Erythroblast (primary cell): Measurements from ENCODE around the gene FAU.
"Not testable (repeated sequence)": the region's sequence is repeated elsewhere in the genome, so short reads cannot be mapped to it uniquely, and the experiment has no call there.

Source experiments
- DNase-seq, 2 experiments: peaks; one replicate each; lab custom pipeline; 2025; lab: John Stamatoyannopoulos, UW
- GATA1 ChIP-seq: IDR thresholded peaks from 2 replicates; pipeline ENCODE4 v1.6.1; 2011; ENCODE audit warnings: low read depth, mild to moderate bottlenecking, control low read depth, low read length, moderate library complexity
- POLR2A ChIP-seq: IDR thresholded peaks from 2 replicates; pipeline ENCODE4 v1.6.1; 2011; ENCODE audit warnings: mild to moderate bottlenecking, low read length

FAU gene

DNA sequence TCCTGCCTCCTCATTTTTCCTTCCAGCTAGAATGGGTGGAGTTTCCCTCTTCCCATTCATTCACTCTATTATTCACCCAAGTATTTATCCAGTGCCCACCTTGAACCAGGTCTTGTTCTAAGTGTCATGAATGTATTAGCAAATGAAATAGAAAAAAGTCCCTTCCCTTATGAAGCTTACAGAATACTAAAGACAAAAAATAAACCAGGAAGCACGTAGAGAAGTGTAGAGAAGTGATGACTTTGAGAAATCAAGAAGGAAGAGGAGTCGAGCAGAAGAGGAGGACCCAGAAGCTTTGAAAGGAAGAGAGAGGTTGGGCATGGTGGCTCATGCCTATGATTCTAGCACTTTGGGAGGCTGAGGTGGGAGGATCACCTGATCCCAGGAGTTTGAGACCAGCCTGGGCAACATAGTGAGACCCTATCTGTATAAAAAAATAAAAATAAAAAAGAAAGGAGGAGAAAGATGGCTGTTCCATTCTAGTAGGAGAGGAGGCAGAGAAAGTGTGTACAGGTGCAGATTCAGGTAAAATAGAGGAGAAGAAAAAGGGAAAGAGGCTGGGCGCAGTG, 29.5 kb upstream of the FAU start:
- TF ChIP-seq GATA1 (no peak), POLR2A (no peak)
- no peak for DNase-seq

DNA sequence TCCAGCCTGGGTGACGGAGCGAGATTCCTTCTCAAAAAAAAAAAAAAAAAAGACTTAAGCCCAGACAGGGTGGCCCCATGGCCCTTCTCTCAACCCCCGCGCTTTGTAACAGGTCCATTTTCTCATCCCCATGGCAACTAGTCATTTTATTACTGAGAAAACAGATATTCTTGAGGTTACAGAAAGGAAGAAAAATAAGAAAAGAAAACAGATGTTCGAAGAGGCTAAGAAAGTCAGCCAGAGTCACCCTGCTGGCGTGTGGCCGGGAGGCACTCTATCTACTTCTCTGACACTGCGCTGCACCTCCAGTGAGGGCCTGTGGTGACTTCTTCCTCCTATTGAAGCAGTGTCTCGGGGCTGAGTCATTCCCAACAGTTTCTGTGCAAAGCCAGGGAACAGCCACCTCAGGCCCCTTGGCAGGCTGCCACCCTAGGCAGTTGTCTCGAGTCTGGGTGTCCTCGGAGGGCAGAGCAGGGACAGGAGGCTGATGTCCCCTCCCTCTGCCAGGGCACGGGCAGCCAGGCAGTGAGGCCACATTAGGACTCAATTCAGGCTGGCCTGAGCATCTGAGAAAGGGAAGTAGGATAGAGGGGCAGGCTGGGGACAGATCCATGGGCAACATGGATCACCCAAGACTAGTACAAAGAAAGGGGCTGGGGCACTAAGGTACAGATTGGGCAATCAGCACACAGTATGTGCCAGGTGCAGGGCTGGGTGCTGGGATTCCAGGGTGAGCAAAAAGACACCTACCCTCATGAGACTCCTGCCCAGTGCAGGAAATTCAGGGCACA, 28.8 kb upstream of the FAU start:
- no peak for TF ChIP-seq GATA1
- TF ChIP-seq POLR2A: peak; percentile 80
- DNase-seq: peak; percentile 85 to 95

DNA sequence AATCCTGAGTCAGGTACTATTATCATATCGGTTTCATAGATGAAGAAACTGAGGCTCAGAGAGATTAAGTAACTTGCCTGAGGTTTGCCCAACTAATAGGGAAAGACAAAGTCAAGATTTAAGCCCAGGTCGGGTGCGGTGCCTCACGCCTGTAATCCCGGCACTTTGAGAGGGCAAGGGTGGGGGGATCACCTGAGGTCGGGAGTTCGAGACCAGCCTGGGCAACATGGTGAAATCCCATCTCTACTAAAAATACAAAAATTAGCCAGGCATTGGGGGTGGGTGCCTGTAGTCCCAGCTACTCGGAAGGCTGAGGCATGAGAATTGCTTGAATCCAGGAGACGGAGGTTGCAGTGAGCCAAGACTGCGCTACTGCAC, 28.2 kb upstream of the FAU start:
- not testable (repeated sequence) for DNase-seq

- no peak for DNase-seq
- TF ChIP-seq GATA1: no peak
- no peak for TF ChIP-seq POLR2A
Measured at GRCh38 chr11:65148657-65149056, 26.7 kb upstream of the FAU start.

DNA sequence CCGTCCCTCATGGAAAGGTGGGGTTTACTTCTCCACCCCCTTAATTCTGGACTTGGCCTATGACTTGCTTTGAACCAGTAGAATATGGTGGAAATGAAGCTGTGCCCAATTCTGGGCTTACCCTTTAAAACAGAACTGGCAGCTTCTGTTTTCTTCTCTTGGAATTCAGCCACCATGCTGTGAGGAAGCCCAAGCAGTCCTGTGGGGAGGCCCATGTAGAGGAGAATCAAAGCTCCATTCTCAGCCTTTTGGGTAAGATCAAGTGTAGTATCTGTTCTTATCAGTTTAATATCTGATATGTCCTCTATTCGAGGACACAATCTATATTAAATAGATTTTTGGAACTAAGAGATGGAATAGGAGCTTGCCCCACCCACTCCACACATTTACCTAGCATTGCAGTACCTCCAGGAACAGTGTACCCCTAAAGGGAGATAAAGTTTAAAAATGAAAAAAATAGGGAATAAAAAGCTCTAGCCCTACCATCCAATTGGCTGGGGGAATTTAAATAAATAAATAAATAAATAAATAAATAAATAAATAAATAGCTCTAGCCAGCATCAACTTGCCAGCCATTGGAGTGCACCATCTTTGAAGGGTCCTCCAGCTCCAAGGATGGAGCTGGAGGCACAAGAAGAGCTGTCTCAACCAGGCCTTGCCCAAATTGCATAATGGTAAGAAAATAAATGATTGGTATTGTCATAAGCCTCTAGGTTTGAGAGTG, 25.6 kb upstream of the FAU start:
- TF ChIP-seq POLR2A (no peak), GATA1 (no peak)
- DNase-seq: no peak

DNA sequence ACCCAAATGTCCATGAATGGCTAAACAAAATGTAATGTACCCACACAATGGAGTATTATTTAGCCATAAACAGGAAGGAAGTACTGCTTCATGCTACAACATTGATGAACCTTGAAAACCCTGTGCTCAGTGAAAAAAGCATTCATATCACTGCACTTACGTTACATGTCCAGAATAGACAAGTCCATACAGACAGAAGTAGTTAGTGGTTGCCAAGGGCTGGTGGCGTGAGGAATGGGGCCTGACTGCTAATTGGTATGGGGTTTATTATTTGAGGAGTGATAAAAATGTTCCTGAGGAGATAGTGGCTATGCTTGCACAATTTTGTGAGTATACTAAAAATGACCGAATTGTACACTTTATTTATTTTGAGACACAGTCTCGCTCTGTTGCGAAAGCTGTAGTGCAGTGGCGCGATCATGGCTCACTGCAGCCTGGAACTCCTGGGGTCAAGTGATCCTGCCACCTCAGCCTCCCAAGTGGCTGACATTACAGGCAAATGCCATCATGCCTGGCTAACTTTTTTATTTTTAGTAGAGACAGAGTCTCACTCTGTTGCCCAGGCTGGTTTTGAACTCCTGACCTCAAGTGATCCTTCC, 20.1 kb upstream of the FAU start:
- TF ChIP-seq POLR2A (no peak), GATA1 (no peak)
- no peak for DNase-seq

DNA sequence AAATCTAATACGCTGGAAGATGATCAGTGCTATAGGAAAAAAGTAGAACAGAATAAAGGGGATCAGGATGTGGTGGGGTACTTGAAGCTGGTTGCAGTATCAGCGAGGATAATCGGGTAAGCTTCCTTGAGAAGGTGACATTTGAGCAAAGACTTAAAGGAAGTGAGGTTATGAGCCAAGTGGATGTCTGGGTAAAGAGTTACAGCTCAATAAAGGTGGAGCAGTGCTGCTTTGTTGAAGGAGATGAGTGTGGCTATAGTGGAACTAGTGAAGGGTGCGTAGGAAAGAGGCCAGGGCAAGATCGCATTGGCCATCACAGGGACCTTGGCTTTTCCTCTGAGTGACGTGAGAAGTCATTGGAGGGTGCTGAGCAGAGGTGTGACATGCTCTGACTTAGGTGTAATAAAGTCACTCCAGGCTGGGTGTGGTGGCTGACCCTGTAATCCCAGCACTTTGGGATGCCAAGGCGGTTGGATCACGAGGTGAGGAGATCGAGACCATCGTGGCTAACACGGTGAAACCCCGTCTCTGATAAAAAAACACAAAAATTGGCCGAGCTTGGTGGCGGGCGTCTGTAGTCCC, 14.7 kb upstream of the FAU start:
- no peak for DNase-seq
- TF ChIP-seq POLR2A: no peak
- no peak for TF ChIP-seq GATA1

DNA sequence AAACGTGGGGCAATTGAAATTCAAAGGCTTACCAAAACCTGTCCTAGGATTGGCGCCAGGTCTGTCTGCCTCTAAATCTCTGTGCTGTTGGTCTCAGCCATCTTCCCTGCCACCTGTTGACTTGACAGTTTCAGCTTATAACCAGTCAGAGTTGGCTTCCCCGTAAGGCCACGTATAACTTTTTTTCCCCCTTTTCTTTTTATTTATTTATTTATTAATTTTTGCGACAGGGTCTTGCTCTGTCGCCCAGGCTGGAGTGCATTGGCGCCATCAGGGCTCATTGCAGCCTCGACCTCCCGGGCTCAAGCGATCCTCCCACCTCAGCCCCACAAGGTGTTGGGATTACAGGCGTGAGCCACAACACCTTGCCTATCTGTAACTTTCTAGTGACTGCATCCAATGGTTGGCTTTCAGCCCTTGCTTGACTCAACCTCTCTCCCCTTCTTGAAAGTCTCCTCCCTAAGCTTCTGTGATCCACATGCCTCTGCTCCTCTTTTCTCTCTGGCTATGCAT, 13.8 kb upstream of the FAU start:
- DNase-seq: no peak
- TF ChIP-seq GATA1: no peak
- no peak for TF ChIP-seq POLR2A

DNA sequence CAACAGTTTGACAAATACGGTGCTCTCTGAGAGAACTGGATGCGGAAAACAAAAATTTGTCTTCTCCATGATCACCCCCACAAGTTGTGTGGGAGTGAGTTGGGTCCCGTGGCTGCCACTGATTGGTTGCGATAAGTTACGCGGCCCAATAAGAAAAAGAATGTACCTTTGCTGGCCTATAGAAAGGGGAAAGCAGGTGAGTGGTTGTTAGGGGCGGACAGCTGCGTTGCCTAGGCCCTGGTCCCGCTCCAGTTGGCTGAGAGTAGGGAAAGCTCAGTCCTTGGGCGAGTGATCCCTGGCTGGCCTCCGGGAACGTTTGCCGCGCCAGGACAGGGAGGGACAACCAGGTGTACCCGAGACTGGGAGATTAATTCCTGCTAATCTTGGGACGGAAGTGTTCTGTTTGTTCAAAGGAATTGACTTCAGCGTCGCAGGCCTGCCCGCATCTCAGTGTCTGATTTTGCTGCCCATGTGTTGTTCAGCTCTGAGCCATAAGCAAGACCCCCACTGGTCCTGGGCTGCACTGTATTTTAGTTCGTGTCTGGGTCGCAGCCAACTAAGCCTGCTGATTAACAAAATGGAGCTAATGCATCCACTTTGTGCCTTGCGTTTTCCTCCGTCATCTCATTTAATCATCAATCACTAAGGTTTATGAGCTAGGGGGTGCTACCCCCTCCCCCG, 13.2 kb upstream of the FAU start:
- peak; percentile 96 to 97 for DNase-seq
- TF ChIP-seq GATA1 (no peak), POLR2A (peak; percentile 59)

DNA sequence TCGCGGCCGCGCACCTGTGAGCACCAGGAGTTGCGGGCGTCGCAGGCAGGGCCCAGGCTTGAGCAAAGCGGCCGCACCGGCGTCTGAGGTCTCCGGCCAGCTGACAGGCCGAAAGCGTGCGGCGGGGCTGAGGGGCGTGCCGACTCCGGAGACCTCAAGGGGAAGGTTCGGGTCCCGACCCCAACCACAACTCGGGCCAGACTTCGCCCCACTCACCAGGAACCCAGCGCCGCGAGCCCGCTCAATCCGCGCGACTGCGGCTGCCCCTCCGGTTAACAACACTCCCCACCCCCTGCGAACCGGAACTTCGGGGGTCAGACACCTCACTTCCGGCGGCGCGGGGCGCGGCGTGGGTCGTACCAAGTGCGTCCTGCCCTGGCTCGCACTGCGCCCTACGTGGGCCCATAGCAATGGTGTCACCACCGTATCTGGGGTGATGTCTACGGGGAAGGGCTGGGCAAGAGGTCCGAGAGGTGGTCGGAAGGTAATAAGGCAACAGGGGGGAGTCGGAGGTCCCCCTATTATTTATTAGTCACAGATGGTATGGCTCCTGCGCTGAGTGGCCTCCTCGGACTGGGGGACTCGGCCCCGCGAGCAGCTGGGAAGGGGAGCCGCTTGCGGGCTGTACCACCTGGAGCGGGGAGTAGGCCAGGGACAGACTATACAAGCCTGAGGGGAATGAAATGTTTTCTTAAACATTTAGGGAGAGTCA, 12.5 kb upstream of the FAU start, which contains the start of gene SYVN1:
Gene SYVN1, minus strand, starts transcription at position 280 of the 712 bp plus-strand sequence. CDS start 918 bp downstream, outside the sequence.
- DNase-seq: peak; percentile 96
- no peak for TF ChIP-seq GATA1
- TF ChIP-seq POLR2A: peak; percentile 97

GRCh38 chr11:65133724-65134123, 11.8 kb upstream of the FAU start:
- TF ChIP-seq GATA1: no peak
- TF ChIP-seq POLR2A: no peak
- peak; percentile 44 to 57 for DNase-seq

- TF ChIP-seq POLR2A (no peak), GATA1 (no peak)
- peak; percentile 53 to 66 for DNase-seq
Measured at GRCh38 chr11:65132988-65133700, 11.2 kb upstream of the FAU start.
